DMS53 treated with DMSO at 0.1 percent for 48 hours (cell line): ENCODE measurements around the gene C16orf95.
"Not testable (repeated sequence)": the region's sequence is repeated elsewhere in the genome, so short reads cannot be mapped to it uniquely, and the experiment has no call there.

ENCODE experiments used
- DNase-seq: peaks from one replicate; lab custom pipeline; 2025; ENCODE audit not compliant: unreplicated experiment; lab: John Stamatoyannopoulos, UW

C16orf95 gene

DNA sequence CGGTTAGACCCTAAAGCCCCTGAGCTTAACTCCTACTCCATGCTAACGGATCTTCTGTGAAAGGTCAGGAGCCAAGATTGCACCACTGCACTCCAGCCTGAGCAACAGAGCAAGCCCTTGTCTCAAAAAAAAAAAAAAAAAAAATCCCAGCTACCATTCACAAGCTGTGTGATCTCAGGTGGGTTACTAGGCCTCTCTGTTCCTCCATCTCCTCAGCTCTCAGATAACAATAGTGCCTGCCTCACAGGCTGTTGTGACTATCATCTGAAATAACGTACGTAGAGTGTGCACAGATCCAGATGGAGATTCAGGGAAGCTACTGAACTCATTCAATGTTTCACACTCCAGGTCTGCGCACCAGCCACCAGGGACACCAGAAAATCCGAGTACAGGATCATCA is 57.8 kb downstream of the C16orf95 start:
- no peak for DNase-seq

DNA sequence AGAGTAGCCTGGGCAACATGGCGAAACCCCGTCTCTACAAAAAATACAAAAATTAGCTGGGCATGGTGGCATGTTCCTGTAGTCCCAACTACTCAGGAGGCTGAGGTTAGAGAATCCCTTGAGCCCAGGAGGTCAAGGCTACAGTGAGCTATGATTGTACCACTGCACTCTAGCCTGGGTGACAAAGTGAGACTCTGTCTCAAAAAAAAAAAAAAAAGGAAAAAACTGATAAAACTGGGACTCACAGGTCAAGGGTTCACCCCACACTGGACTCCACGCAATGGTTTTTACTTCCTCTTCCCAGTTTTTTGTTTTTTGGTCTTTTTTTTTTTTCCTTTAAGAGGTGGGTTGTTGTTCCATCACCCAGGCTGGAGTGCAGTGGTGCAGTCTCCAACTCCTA is 58.5 kb downstream of the C16orf95 start:
- DNase-seq: not testable (repeated sequence)

DNA sequence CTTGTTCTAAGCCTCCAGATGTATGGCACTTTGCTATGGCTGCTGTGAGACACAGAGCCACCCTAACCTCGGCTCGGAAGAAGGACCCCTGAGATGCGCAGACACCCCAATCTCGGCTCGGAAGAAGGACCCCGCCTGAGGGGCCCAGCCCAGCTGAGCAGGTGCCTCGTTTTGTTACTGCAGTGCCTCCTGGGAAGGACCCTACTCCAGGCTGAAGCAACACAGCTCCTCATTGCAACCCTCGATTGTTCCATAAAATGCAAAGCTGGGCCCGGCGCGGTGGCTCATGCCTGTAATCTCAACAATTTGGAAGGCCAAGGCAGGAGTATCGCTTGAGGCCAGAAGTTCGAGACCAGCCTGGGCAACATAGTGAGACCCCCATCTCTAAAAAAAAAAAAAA is 61.3 kb downstream of the C16orf95 start:
- no peak for DNase-seq

DNA sequence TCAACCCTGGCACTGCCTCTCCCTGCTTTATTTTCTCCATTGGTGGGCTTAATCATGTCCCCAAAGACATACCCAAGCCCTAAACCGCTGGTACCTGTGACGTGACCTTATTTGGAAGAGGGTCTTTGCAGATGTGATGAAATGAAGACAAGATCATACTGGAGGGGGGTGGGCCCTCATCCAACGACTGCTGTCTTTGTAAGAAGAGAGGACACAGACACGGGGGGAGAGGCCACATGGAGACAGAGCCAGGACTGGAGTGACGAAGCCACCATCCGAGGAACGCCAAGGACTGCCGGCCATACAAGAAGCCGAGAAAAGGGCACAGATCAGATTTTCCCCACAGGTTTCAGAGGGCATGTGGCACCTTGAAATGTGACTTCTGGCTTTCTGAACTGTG is 62.5 kb downstream of the C16orf95 start:
- no peak for DNase-seq

DNA sequence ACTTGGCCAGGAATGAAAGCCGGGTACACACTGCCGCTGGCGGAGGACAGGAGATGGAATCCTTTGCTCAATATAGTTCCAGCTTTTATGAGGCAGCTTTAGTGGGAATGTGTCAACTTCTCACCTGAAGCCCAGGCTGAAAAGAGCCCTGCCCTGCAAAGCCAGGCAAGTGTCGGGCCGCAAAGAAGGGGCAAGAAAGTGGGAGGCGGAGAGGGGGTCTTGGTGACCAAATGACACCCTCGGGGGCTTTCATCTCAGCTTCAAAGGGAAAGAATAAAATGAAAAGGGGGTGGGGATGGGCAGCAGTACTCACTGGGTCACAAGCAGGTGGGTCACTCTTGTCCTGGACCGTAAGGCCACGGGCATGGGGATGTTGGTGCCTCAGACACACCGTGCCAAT is 62.9 kb downstream of the C16orf95 start:
- DNase-seq: no peak

DNA sequence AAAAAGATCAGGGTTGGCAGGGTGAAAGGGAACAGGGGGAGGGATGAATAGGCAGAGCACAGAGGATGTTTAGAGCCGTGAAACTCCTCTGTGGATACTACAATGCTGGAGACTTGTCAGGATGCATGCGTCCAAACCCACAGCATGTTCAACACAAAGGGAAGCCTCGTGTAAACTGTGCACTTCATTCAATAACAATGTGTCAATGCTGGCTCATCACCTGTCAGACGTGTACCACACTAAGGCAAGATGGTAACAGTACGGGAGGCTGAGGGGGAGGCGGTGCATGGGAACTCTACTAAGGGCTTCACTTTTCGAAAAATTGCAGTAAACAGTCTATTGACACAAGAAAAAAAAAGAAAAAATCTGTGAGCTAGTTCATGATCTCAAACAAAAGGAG is 63.7 kb downstream of the C16orf95 start:
- no peak for DNase-seq
